ENCODE results near the gene ADM5. TPM values are rescaled to one million over a fixed set of nuclear protein-coding genes. Genes with fewer than 3 reads are reported as not detected.

ADM5 gene
- total RNA-seq, 1 donor from 2014 or later: 10.4 TPM

DNA sequence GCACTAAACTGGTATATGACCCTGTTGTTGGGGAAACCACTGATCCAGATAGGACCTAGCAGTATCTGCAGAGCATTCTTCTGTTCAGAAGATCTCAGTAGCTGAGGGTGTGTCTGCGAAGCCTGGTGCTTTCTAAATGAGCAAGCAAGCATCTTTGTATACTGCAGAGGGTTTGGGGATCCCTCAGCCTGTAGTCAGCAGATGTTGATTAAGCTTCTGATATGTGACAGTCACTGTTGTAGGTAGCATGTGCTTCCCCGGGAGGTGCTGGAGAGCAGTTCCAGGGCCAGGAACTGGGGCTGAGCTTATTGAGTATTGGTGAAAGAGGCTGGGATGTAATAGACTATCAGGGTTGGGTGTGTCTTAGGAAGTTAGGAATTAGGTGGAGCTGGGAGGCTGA is 45.9 kb upstream of the ADM5 start:
- peaks cover 9% of the 10 kb centered on the region for H3K36me3 Mint-ChIP-seq
- TF ChIP-seq CTCF (IDR thresholded peaks at IDR 0.05; ENCODE audit: unreplicated experiment): no peak
- no peaks in the 10 kb centered on the region for H3K9me3 Mint-ChIP-seq
- H3K27ac Mint-ChIP-seq: peak overlapping the region; percentile 99
- peak overlapping the region; percentile 97 for H3K4me3 Mint-ChIP-seq
- H3K27me3 Mint-ChIP-seq (ENCODE audit: low read depth): no peaks in the 10 kb centered on the region
- H3K4me1 Mint-ChIP-seq: peaks cover 44% of the 10 kb centered on the region
- no peak for DNase-seq (ENCODE audit: low spot score in 2 of 2, unreplicated experiment in 2 of 2)

- TF ChIP-seq CTCF (IDR thresholded peaks at IDR 0.05; ENCODE audit: unreplicated experiment): no peak
- H3K36me3 Mint-ChIP-seq: peaks cover 9% of the 10 kb centered on the region
- no peaks in the 10 kb centered on the region for H3K9me3 Mint-ChIP-seq
- DNase-seq (ENCODE audit: low spot score in 2 of 2, unreplicated experiment in 2 of 2): no peak
- no peaks in the 10 kb centered on the region for H3K27me3 Mint-ChIP-seq (ENCODE audit: low read depth)
- H3K4me3 Mint-ChIP-seq: no peak overlapping the region
- H3K27ac Mint-ChIP-seq: peak overlapping the region; percentile 43
- peaks cover 31% of the 10 kb centered on the region for H3K4me1 Mint-ChIP-seq
Measured at GRCh38 chr19:49645592-49645991, 43.8 kb upstream of the ADM5 start.

DNA sequence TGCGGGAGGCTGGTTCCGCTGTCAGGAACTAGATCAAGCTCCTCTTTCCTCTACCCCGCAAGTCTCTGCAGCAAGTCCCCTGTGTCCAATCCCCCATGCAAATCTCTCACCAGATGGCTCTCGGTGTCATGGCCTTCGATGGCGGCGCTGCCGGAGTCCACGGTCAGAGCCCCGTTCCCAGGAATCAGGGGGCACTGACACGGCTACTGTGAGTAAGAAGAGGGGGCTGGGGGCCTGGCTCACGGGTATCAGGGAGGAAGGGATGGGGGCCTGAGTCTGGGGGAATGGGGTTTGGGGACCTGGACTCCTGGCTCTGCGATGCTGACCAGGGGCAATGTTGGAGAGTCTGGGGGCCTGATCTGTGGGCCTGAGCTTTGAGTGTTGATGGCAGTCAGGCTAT is 43.4 kb upstream of the ADM5 start:
- Mint-ChIP-seq H3K27ac (no peak overlapping the region), H3K27me3 (ENCODE audit: low read depth) (no peaks in the 10 kb centered on the region), H3K36me3 (peaks cover 10% of the 10 kb centered on the region), H3K4me3 (no peak overlapping the region), H3K4me1 (peaks cover 27% of the 10 kb centered on the region), H3K9me3 (no peaks in the 10 kb centered on the region)
- no peak for DNase-seq (ENCODE audit: low spot score in 2 of 2, unreplicated experiment in 2 of 2)
- TF ChIP-seq CTCF (IDR thresholded peaks at IDR 0.05; ENCODE audit: unreplicated experiment): no peak

DNA sequence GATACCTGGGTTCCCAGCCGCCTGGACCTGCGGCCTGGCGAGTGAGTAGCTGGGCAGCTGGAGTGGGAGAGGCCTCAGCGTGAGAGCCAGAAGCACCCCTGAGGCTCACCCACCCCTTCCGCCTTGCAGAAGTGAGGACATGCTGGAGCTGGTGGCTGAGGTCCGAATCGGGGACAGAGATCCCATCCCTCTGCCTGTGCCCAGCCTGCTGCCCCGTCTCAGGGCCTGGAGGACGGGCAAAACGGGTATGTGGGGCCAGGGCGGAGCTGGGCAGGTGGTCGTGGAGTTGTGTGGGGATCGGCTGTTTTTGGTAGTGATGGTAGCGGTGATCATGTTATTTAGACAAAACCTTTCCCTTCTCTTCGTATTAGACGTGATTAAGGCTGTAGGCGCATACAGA is 42.8 kb upstream of the ADM5 start:
- Mint-ChIP-seq H3K9me3 (no peaks in the 10 kb centered on the region), H3K27ac (no peak overlapping the region), H3K36me3 (peaks cover 11% of the 10 kb centered on the region), H3K27me3 (ENCODE audit: low read depth) (no peaks in the 10 kb centered on the region), H3K4me1 (peaks cover 24% of the 10 kb centered on the region), H3K4me3 (no peak overlapping the region)
- no peak for DNase-seq (ENCODE audit: low spot score in 2 of 2, unreplicated experiment in 2 of 2)
- no peak for TF ChIP-seq CTCF (IDR thresholded peaks at IDR 0.05; ENCODE audit: unreplicated experiment)

GRCh38 chr19:49651029-49651819 is 38.2 kb upstream of the ADM5 start:
- Mint-ChIP-seq H3K4me1 (no peaks in the 10 kb centered on the region), H3K27ac (no peak overlapping the region), H3K27me3 (ENCODE audit: low read depth) (no peaks in the 10 kb centered on the region), H3K9me3 (no peaks in the 10 kb centered on the region), H3K4me3 (no peak overlapping the region), H3K36me3 (peaks cover 22% of the 10 kb centered on the region)
- DNase-seq (ENCODE audit: low spot score in 2 of 2, unreplicated experiment in 2 of 2): no peak
- TF ChIP-seq CTCF (IDR thresholded peaks at IDR 0.05; ENCODE audit: unreplicated experiment): no peak
